KMS-11 (cell line): ENCODE data around the gene NT5M.
"Not testable (repeated sequence)": the region's sequence is repeated elsewhere in the genome, so short reads cannot be mapped to it uniquely, and the experiment has no call there.

Source experiments
- H2AFZ ChIP-seq: fragments of 200-600 bp; sonication (generic); 2 replicates; pipeline ENCODE4 v1.6.1; 2016; ENCODE audit warnings: antibody characterized with exemption, mixed run types, low read depth
- H3K27ac ChIP-seq: fragments of 200-600 bp; sonication (generic); 2 replicates; pipeline ENCODE4 v1.6.1; 2016; ENCODE audit warnings: mild to moderate bottlenecking, mixed run types
- H3K27me3 ChIP-seq: fragments of 200-600 bp; sonication (generic); 2 replicates; pipeline ENCODE4 v1.6.1; 2017; ENCODE audit warnings: mild to moderate bottlenecking, low read depth, mixed run types, moderate library complexity; ENCODE audit not compliant: insufficient read depth
- H3K36me3 ChIP-seq: fragments of 200-600 bp; sonication (generic); 2 replicates; pipeline ENCODE4 v1.6.1; 2017; ENCODE audit warnings: mild to moderate bottlenecking, mixed run types; ENCODE audit not compliant: insufficient read depth
- H3K4me1 ChIP-seq: fragments of 200-600 bp; sonication (generic); 2 replicates; pipeline ENCODE4 v1.6.1; 2016; ENCODE audit warnings: mild to moderate bottlenecking, low read depth, mixed run types; ENCODE audit not compliant: poor library complexity, severe bottlenecking
- H3K4me2 ChIP-seq: fragments of 200-600 bp; sonication (generic); 2 replicates; pipeline ENCODE4 v1.7.0; 2016; ENCODE audit warnings: mild to moderate bottlenecking, mixed run types
- H3K4me3 ChIP-seq: fragments of 200-600 bp; sonication (generic); IDR thresholded peaks from 2 replicates; pipeline ENCODE4 v1.6.1; 2017; ENCODE audit warnings: low read depth, low read length, mixed read lengths; ENCODE audit not compliant: insufficient read depth
- H3K79me2 ChIP-seq: fragments of 200-600 bp; sonication (generic); 2 replicates; pipeline ENCODE4 v1.6.1; 2016; ENCODE audit warnings: low read depth, mixed run types; ENCODE audit not compliant: insufficient read depth
- H3K9ac ChIP-seq: fragments of 200-600 bp; sonication (generic); 2 replicates; pipeline ENCODE4 v1.6.1; 2016; ENCODE audit warnings: mild to moderate bottlenecking, mixed run types
- H4K20me1 ChIP-seq: fragments of 200-600 bp; sonication (generic); 2 replicates; pipeline ENCODE4 v1.6.1; 2016; ENCODE audit warnings: mild to moderate bottlenecking, mixed run types; ENCODE audit not compliant: insufficient read depth
- CTCF ChIP-seq: fragments of 200-600 bp; sonication (generic); conservative IDR thresholded peaks from 2 replicates; pipeline ENCODE4 v1.6.1; 2017; ENCODE audit warnings: low read depth, mild to moderate bottlenecking, antibody characterized with exemption, low read length, moderate library complexity, mixed read lengths

Gene NT5M

GRCh38 chr17:17275971-17276370, 27.2 kb upstream of the NT5M start:
- Histone ChIP-seq H3K9ac (no peak overlapping the region), H3K79me2 (peaks cover 72% of the 10 kb centered on the region), H3K4me1 (peaks cover 25% of the 10 kb centered on the region), H3K4me2 (no peak overlapping the region), H4K20me1 (no peaks in the 10 kb centered on the region), H2AFZ (no peak overlapping the region), H3K4me3 (no peak overlapping the region), H3K27me3 (no peaks in the 10 kb centered on the region), H3K36me3 (no peaks in the 10 kb centered on the region), H3K27ac (no peak overlapping the region)
- TF ChIP-seq CTCF: no peak

DNA sequence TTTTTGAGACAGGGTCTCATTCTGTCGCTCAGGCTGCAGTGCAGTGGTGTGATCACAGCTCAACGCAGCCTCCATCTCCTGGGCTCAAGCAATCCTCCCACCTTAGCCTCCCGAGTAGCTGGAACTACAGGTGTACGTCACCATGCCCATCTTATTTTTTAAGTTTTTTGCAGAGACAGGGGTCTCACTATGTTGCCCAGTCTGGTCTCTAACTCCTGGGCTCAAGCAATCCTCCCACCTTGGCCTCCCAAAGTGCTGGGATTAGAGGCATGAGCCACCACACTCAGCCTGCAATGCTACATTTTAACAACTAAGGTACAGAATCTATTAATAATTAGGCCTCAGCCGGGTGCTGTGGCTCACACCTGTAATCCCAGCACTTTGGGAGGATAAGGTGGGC, 25.7 kb upstream of the NT5M start:
- H3K4me2 ChIP-seq, H3K4me3 ChIP-seq, H4K20me1 ChIP-seq, H3K27me3 ChIP-seq, H2AFZ ChIP-seq, H3K36me3 ChIP-seq, H3K27ac ChIP-seq, H3K9ac ChIP-seq: not testable (repeated sequence)
- Histone ChIP-seq H3K4me1 (peaks cover 31% of the 10 kb centered on the region), H3K79me2 (peaks cover 66% of the 10 kb centered on the region)

- Histone ChIP-seq H3K36me3 (no peaks in the 10 kb centered on the region), H3K9ac (peak overlapping the region; percentile 99; the same call in 1 of the 2 replicates), H3K4me2 (peak overlapping the region; percentile 86), H3K27me3 (no peaks in the 10 kb centered on the region), H3K4me1 (peaks cover 31% of the 10 kb centered on the region), H4K20me1 (no peaks in the 10 kb centered on the region), H2AFZ (no peak overlapping the region), H3K4me3 (no peak overlapping the region), H3K79me2 (peaks cover 59% of the 10 kb centered on the region), H3K27ac (no peak overlapping the region; the same call in 1 of the 2 replicates)
- no peak for TF ChIP-seq CTCF
These were observed 23.9 kb upstream of the NT5M start for GRCh38 chr17:17279316-17279715.

DNA sequence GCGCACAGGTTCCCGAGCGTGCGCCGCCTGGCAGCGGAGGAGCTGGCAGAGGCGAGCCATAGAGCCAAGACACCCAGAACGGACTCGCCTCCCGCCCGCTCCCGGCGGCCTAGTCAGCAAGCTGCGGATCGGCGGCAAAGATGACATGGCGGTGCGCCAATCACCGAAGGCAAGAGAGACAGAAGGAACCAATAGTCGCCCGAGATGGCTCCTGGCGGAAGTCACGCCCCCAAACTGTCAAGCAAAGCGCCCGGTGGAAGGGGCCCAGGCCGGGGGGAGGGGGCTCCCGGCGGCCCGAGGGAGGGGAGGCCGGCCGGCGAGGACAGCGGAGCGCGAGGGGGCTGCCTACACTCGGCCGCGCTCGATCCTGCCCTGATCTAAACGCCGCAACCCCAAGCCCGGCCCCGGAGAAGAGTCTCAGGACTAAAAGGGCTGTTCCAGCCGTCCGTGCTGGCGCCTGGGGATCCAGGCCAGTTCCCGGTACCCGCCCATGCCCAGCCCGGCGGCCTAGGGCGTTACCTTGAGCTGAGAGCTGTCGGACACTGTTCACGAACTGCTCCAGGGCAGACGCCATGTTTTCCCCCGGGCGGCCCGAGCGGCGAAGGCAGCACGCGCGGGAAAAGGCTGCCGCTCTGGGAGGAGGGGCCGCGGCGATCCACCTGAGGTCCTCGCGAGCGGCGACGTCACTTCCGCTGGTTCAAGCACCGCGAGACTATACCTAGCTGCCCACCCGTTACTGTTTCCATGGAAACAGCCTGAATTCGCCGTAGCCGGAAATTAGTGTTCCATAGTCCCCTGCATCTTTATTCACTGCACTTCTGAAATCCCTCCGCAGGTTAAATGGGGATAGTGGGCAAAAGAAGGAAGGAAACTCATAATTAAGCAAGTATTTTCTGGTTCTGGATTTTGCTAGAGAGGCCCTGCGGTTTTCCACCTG, 22.3 kb upstream of the NT5M start, which contains the start of gene COPS3:
Gene COPS3 (minus strand): TSS at position 634 of the 937 bp plus-strand sequence. CDS start 60 bp downstream, at position 574.
- H3K4me3 ChIP-seq: no peak within 1 kb of the TSS

More for the DNA sequence above, 22.3 kb upstream of the NT5M start, which contains the start of gene COPS3:
- Histone ChIP-seq H3K27me3 (no peaks in the 10 kb centered on the region), H3K36me3 (no peaks in the 10 kb centered on the region), H2AFZ (peak within 1 kb of the TSS; percentile 85), H3K27ac (peak within 1 kb of the TSS; percentile 97), H3K4me2 (peak within 1 kb of the TSS; percentile 88), H3K79me2 (peaks cover 46% of the 10 kb centered on the region), H4K20me1 (no peaks in the 10 kb centered on the region), H3K4me1 (peaks cover 31% of the 10 kb centered on the region), H3K9ac (peak within 1 kb of the TSS; percentile 99)
- TF ChIP-seq CTCF: no peak
